Rectal smooth muscle tissue (tissue), 1 donor: Measurements from ENCODE around the gene PRSS2.

ENCODE experiments used
- H3K27ac ChIP-seq: one replicate; pipeline ENCODE4 v1.7.0; 2013; ENCODE audit warnings: low read depth, low read length, inconsistent platforms
- H3K27me3 ChIP-seq: one replicate; pipeline ENCODE4 v1.7.0; 2013; ENCODE audit warnings: low read length; ENCODE audit not compliant: control insufficient read depth, insufficient read depth
- H3K36me3 ChIP-seq: one replicate; pipeline ENCODE4 v1.7.0; 2013; ENCODE audit warnings: low read length; ENCODE audit not compliant: control insufficient read depth, insufficient read depth
- H3K4me1 ChIP-seq: one replicate; pipeline ENCODE4 v1.7.0; 2013; ENCODE audit warnings: low read length; ENCODE audit not compliant: control insufficient read depth, insufficient read depth
- H3K4me3 ChIP-seq: one replicate; pipeline ENCODE4 v1.7.0; 2013; ENCODE audit warnings: low read length
- H3K9ac ChIP-seq: one replicate; pipeline ENCODE4 v1.7.0; 2013; ENCODE audit warnings: low read length

The PRSS2 gene

GRCh38 chr7:142812437-142813215 lies 41.9 kb downstream of the PRSS2 start:
- H3K27me3 ChIP-seq: no peaks in the 10 kb centered on the region
- H3K4me3 ChIP-seq: no peak overlapping the region

GRCh38 chr7:142813226-142813625 lies 42.5 kb downstream of the PRSS2 start:
- H3K4me1 ChIP-seq: no peaks in the 10 kb centered on the region
- H3K27me3 ChIP-seq: no peaks in the 10 kb centered on the region
- H3K27ac ChIP-seq: no peak overlapping the region
- H3K9ac ChIP-seq: no peak overlapping the region
- no peak overlapping the region for H3K4me3 ChIP-seq
- H3K36me3 ChIP-seq: no peaks in the 10 kb centered on the region

More at GRCh38 chr7:142812437-142813215, 41.9 kb downstream of the PRSS2 start:
- Histone ChIP-seq H3K36me3 (no peaks in the 10 kb centered on the region), H3K4me1 (no peaks in the 10 kb centered on the region), H3K9ac (no peak overlapping the region), H3K27ac (no peak overlapping the region)

GRCh38 chr7:142813699-142814098 lies 42.9 kb downstream of the PRSS2 start:
- Histone ChIP-seq H3K27ac (no peak overlapping the region), H3K4me1 (no peaks in the 10 kb centered on the region), H3K4me3 (no peak overlapping the region), H3K9ac (no peak overlapping the region), H3K36me3 (no peaks in the 10 kb centered on the region), H3K27me3 (no peaks in the 10 kb centered on the region)

- H3K27ac ChIP-seq: no peak overlapping the region
- H3K27me3 ChIP-seq: no peaks in the 10 kb centered on the region
- H3K4me3 ChIP-seq: no peak overlapping the region
- H3K36me3 ChIP-seq: no peaks in the 10 kb centered on the region
- H3K9ac ChIP-seq: no peak overlapping the region
- H3K4me1 ChIP-seq: no peaks in the 10 kb centered on the region
Measured at GRCh38 chr7:142814451-142814850, 43.7 kb downstream of the PRSS2 start.

GRCh38 chr7:142815134-142815533 lies 44.4 kb downstream of the PRSS2 start:
- Histone ChIP-seq H3K27ac (no peak overlapping the region), H3K4me1 (no peaks in the 10 kb centered on the region), H3K36me3 (no peaks in the 10 kb centered on the region), H3K4me3 (no peak overlapping the region), H3K27me3 (no peaks in the 10 kb centered on the region), H3K9ac (no peak overlapping the region)

- H3K4me1 ChIP-seq: no peaks in the 10 kb centered on the region
Measured at GRCh38 chr7:142817506-142817905, 46.7 kb downstream of the PRSS2 start.

GRCh38 chr7:142819530-142819929 lies 48.8 kb downstream of the PRSS2 start:
- Histone ChIP-seq H3K36me3 (no peaks in the 10 kb centered on the region), H3K27ac (no peak overlapping the region), H3K4me1 (no peaks in the 10 kb centered on the region), H3K9ac (no peak overlapping the region), H3K27me3 (no peaks in the 10 kb centered on the region), H3K4me3 (no peak overlapping the region)

More at GRCh38 chr7:142817506-142817905, 46.7 kb downstream of the PRSS2 start:
- Histone ChIP-seq H3K27me3 (no peaks in the 10 kb centered on the region), H3K27ac (no peak overlapping the region), H3K36me3 (no peaks in the 10 kb centered on the region), H3K9ac (no peak overlapping the region), H3K4me3 (no peak overlapping the region)

- no peaks in the 10 kb centered on the region for H3K36me3 ChIP-seq
- H3K4me3 ChIP-seq: no peak overlapping the region
- no peaks in the 10 kb centered on the region for H3K4me1 ChIP-seq
- no peak overlapping the region for H3K9ac ChIP-seq
- no peaks in the 10 kb centered on the region for H3K27me3 ChIP-seq
- H3K27ac ChIP-seq: no peak overlapping the region
Measured at GRCh38 chr7:142822714-142823113, 51.9 kb downstream of the PRSS2 start.
